Stomach (tissue), 9 donors: Measurements from ENCODE around the gene POU3F1. TPM values are rescaled to one million over a fixed set of nuclear protein-coding genes. Genes with fewer than 3 reads are reported as not detected.
A peak's percentile ranks its signal among the peaks of the same experiment; 100 is the strongest.

ENCODE experiments used
- DNase-seq, 2 donors: peaks; one replicate each; pipeline versions ENCODE4 v3.0.0 to v3.0.0-alpha.2; 2013 to 2019
- H3K27ac ChIP-seq, 5 donors: fragments of 200-600 bp in 4 of 5; sonication (generic) in 4 of 5; one replicate each; pipeline ENCODE4 v1.5.1; 2013 to 2019; ENCODE audit warnings: mild to moderate bottlenecking in 1 of 5, moderate library complexity in 1 of 5
- H3K27me3 ChIP-seq, 3 donors: fragments of 200-600 bp; sonication (generic); one replicate each; pipeline ENCODE4 v1.5.1; 2017 to 2019; ENCODE audit warnings: mixed run types in 1 of 3
- H3K36me3 ChIP-seq, 4 donors: fragments of 200-600 bp; sonication (generic); 1 replicate in 3 of 4; 2 replicates in 1 of 4; pipeline ENCODE4 v1.5.1; 2016 to 2019
- H3K4me1 ChIP-seq, 4 donors: fragments of 200-600 bp; sonication (generic); one replicate each; pipeline ENCODE4 v1.5.1; 2016 to 2019
- H3K4me3 ChIP-seq, 4 donors: fragments of 200-600 bp; sonication (generic) in 3 of 4; one replicate each; pipeline ENCODE4 v1.5.1; 2016 to 2019; ENCODE audit warnings: mild to moderate bottlenecking in 1 of 4
- H3K9me3 ChIP-seq, 4 donors: fragments of 200-600 bp; sonication (generic); one replicate each; pipeline ENCODE4 v1.5.1; 2016 to 2019
- CTCF ChIP-seq, 7 experiments: fragments of 450-650 bp in 4 of 7; fragments of 200-600 bp in 3 of 7; sonication (generic) in 3 of 7; IDR thresholded peaks; one replicate each; pipeline ENCODE4 v1.5.1; 2016 to 2019; ENCODE audit warnings: antibody characterized with exemption in 7 of 7, control low read depth in 2 of 7, mild to moderate bottlenecking in 1 of 7
- EP300 ChIP-seq: sonication (generic); formaldehyde crosslinking; IDR thresholded peaks from one replicate; pipeline ENCODE4 v1.6.1; 2017; ENCODE audit warnings: antibody characterized with exemption
- POLR2A ChIP-seq, 4 donors: fragments of 450-650 bp; IDR thresholded peaks; one replicate each; pipeline ENCODE4 v1.6.1; 2016; ENCODE audit warnings: antibody characterized with exemption in 4 of 4, control low read depth in 2 of 4, mild to moderate bottlenecking in 1 of 4, moderate library complexity in 1 of 4
- POLR2AphosphoS5 ChIP-seq, 3 donors: sonication (generic); formaldehyde crosslinking; IDR thresholded peaks; one replicate each; pipeline ENCODE4 v1.6.1; 2016; ENCODE audit warnings: antibody characterized with exemption in 3 of 3
- WGBS, 5 donors: extraction: QIAGEN DNeasy Blood & Tissue Kit in 3 of 5; methylation state at CpG; one replicate each; pipeline versions ENCODE4 v1.1.5 to v1.1.7; 2013 to 2018; 5-methylcytosine and 5-hydroxymethylcytosine counted together
- intact Hi-C: fragments of 100-400 bp; cut with DNase I; formaldehyde crosslinking; loops from one replicate; pipeline ENCODE4 v1.15.1; 2023; ENCODE audit warnings: low total_unique reads
- polyA plus RNA-seq, 3 donors: library from polyadenylated mRNA; stranded (reverse); fragments of 200-250 nt; gene quantifications; one replicate each; pipeline ENCODE4 v1.2.3, GENCODE V29; 2013
- total RNA-seq, 5 donors: library from RNA; depleted of rRNA; stranded (reverse); fragments of >200 nt; gene quantifications; one replicate each; pipeline versions ENCODE4 v1.1.0 to v1.2.3, GENCODE V29; 2014 to 2016
- donor health status: healthy with polysubstance abuse.
- donor health status: Bipolar disorder and iron deficiency.
- donor health status: healthy.

The POU3F1 gene
- total and polyA plus RNA-seq, 8 donors, result 0.20 TPM; not detected in 7

- peak overlapping the region in 3 of 5 donors; percentile 18 to 27 (median 19) for H3K27ac ChIP-seq
Observed at GRCh38 chr1:38009088-38009840, 37.3 kb downstream of the POU3F1 start.

DNA sequence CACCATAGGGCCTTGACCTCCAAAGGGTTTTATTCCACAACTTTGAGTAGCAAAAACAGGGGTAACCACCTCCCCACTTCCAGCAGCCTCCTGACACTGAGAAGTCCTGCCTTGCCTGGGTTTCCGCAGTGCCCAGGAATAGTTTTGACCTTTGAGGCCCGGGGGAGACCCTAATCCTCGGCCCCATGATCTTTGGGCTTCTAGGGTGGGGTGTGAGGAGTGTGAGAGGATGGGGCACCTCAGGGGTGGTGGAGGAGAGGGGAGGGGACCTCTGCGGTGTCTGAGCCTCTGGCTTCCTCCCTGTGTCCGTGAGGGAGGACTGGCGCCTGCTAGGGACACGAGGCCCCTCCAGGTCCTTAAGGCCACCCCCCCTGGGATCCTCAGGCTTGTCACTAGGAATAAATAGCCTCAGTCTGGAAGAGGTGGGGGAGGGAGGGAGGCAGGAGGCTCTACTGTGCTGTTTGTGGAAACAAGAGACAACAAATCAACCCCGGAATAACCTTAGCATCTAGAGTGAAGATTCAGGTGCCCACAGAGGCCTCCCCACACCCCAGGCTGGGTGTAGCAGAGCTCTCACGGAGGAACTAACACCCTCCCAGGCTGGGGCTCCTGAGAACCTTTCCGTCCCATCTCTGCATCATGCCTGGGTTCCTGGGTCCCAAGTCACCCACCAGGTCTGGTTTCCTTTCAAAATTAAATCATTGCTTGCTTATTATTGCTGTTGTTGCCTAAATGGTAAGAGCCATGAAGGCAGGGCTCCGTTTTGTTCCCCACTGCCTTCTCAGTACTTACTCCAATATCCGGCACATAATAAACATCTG lies 40.4 kb downstream of the POU3F1 start:
- H3K9me3 ChIP-seq, result no peaks in the 10 kb centered on the region
- intact Hi-C loops, result no loop called here
- TF ChIP-seq POLR2AphosphoS5 (IDR thresholded peaks at IDR 0.05) (no peak), POLR2A (IDR thresholded peaks at IDR 0.05) (no peak), CTCF (IDR thresholded peaks at IDR 0.05) (no peak), EP300 (no peak)
- peak overlapping the region; percentile 68 to 80 (median 74) for H3K4me3 ChIP-seq
- H3K27me3 ChIP-seq, result no peaks in the 10 kb centered on the region
- H3K27ac ChIP-seq, result peak overlapping the region; percentile 58 to 94 (median 84)
- peak in 1 of 2 donors; percentile 45 for DNase-seq
- WGBS, 5 donors, result 65 to 79% (median 67%) methylated on average over 8 to 12 of the region's 12 CpGs
- H3K36me3 ChIP-seq, result no peaks in the 10 kb centered on the region
- H3K4me1 ChIP-seq, result peaks cover 20 to 43% (median 38%) of the 10 kb centered on the region in 4 donors

More at GRCh38 chr1:38009088-38009840, 37.3 kb downstream of the POU3F1 start:
- WGBS, 5 donors, result 70 to 78% (median 75%) methylated on average over 8 of the region's 8 CpGs
- no peaks in the 10 kb centered on the region for H3K27me3 ChIP-seq
- no peaks in the 10 kb centered on the region for H3K36me3 ChIP-seq
- no peaks in the 10 kb centered on the region for H3K9me3 ChIP-seq
- intact Hi-C loops, result no loop called here
- DNase-seq, result no peak
- no peak overlapping the region for H3K4me3 ChIP-seq
- TF ChIP-seq POLR2AphosphoS5 (IDR thresholded peaks at IDR 0.05) (no peak), EP300 (no peak), CTCF (IDR thresholded peaks at IDR 0.05) (no peak), POLR2A (IDR thresholded peaks at IDR 0.05) (no peak)
- H3K4me1 ChIP-seq, result peaks cover 14 to 37% (median 28%) of the 10 kb centered on the region in 4 donors

- Histone ChIP-seq H3K27me3 (no peaks in the 10 kb centered on the region), H3K4me3 (peak within 1 kb of the TSS; percentile 68 to 80 (median 74)), H3K9me3 (no peaks in the 10 kb centered on the region), H3K27ac (peak within 1 kb of the TSS; percentile 70 to 94 (median 84)), H3K4me1 (peaks cover 28 to 51% (median 45%) of the 10 kb centered on the region in 4 donors), H3K36me3 (no peaks in the 10 kb centered on the region)
- no peak for TF ChIP-seq POLR2A (IDR thresholded peaks at IDR 0.05)
- peak in 2 of 3 donors; percentile 68 to 80 for TF ChIP-seq POLR2AphosphoS5 (IDR thresholded peaks at IDR 0.05)
- DNase-seq, result peak; percentile 75 to 89
- 0 to 11% (median 2%) methylated on average over 1 to 82 of the region's 83 CpGs for WGBS, 5 donors
- intact Hi-C loops, result no loop called here
Observed at GRCh38 chr1:38005195-38006007, 41.2 kb downstream of the POU3F1 start, which contains the start of gene FHL3. FHL3 (minus strand) TSS chr1:38005514; CDS start chr1:37999412, 6,102 bp downstream.

DNA sequence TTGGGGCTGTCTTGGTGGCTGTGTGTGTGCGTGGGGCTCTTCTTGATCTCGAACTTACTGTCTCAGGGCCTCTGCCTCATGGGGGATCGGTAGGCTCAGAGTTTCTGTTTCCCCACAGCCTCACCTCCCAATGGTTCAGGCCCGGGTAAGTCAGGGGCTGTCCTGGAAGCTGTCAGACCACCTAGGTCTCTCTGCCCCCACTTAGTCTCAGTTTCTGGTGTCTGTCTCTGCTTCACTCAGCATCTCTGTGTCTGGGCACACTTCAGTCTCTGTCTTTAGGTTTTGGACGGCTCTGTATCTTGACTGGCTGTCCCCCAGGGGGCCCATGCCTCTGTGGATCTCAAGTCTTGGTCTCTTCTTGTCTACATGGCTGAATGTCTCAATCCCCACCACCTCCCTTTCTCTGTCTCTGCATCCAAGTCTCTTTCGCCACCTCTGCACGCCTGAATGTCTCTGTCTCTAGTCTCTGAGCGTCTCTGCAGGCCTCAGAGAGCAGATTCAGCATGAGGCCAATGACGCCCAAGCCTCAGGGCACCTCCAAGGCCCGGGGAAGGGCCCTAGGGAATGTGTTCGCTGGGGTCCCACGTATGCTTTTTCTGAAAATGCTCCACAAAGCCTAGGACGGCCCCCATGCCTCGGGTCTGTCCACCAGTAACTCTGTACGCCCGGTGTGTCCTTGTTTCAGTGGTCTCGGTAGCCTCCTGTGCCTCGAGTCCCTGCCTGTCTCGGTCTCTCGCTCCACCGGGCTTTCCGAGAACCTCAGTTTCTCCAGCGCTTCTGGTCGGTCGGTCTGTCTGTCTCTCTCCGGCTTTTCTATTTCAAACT lies 42.1 kb downstream of the POU3F1 start:
- WGBS, 5 donors, result 10 to 14% (median 12%) methylated on average over 22 to 26 of the region's 26 CpGs
- peak overlapping the region; percentile 2 to 94 (median 76) for H3K27ac ChIP-seq

More for the DNA sequence above, 42.1 kb downstream of the POU3F1 start:
- H3K36me3 ChIP-seq, result no peaks in the 10 kb centered on the region
- intact Hi-C loops, result no loop called here
- H3K9me3 ChIP-seq, result no peaks in the 10 kb centered on the region
- H3K4me1 ChIP-seq, result peaks cover 37 to 60% (median 53%) of the 10 kb centered on the region in 4 donors
- peak in 1 of 2 donors; percentile 43 for DNase-seq
- H3K4me3 ChIP-seq, result peak overlapping the region; percentile 68 to 80 (median 74)
- H3K27me3 ChIP-seq, result no peaks in the 10 kb centered on the region
- no peak for TF ChIP-seq CTCF (IDR thresholded peaks at IDR 0.05)
